Endothelial cell of umbilical vein (primary cell): ENCODE measurements around the gene KIF3A. TPM values are rescaled to one million over a fixed set of nuclear protein-coding genes. Genes with fewer than 3 reads are reported as not detected.

Source experiments
- BruUV-seq: library from RNA; stranded (reverse); fragments of 400-500 nt; replicated peaks from 2 replicates; lab custom pipeline; 2021; lab: Mats Ljungman, UMichigan
- CTCF ChIA-PET: fragments of 300-600, 350-600 bp; sonication (Branson Sonifier 250); formaldehyde crosslinking; loops from one replicate; lab custom pipeline; 2021; ENCODE audit warnings: antibody characterized with exemption, inconsistent platforms; lab: Charles Lee
- POLR2A ChIA-PET: fragments of 300-600, 350-600 bp; sonication (Branson Sonifier 250); formaldehyde crosslinking; loops from one replicate; lab custom pipeline; 2021; ENCODE audit warnings: antibody characterized with exemption, inconsistent platforms; lab: Charles Lee
- DNase-seq: peaks from one replicate; pipeline ENCODE4 v3.0.0-alpha.2; 2011; ENCODE audit warnings: low read depth, low spot score
- FAIRE-seq: peaks from 2 replicates; lab custom pipeline; 2011; peaks lifted over from hg19 to GRCh38; lab: Jason Lieb, UNC
- H2AFZ ChIP-seq: 2 replicates; pipeline ENCODE4 v1.6.0; 2012; ENCODE audit warnings: low read depth, low read length, control low read depth, inconsistent platforms
- H3K27ac ChIP-seq: 2 replicates; pipeline ENCODE4 v1.5.1; 2011; ENCODE audit warnings: low read depth, mild to moderate bottlenecking, control low read depth, low read length, moderate library complexity; ENCODE audit not compliant: insufficient read depth
- H3K27me3 ChIP-seq, 2 experiments: 2 replicates each; pipeline versions ENCODE4 v1.6.0 to v1.6.1; 2011; ENCODE audit warnings: low read length in 2 of 2, mixed read lengths in 1 of 2; ENCODE audit not compliant: control insufficient read depth in 2 of 2, insufficient read depth in 2 of 2
- H3K36me3 ChIP-seq, 2 experiments: 2 replicates in 1 of 2; 3 replicates in 1 of 2; pipeline ENCODE4 v1.5.1; 2011; ENCODE audit warnings: low read length in 2 of 2, mild to moderate bottlenecking in 1 of 2, moderate library complexity in 1 of 2; ENCODE audit not compliant: control insufficient read depth in 2 of 2, insufficient read depth in 2 of 2; ENCODE audit errors: extremely low read depth in 1 of 2
- H3K4me1 ChIP-seq: 3 replicates; pipeline ENCODE4 v1.5.1; 2011; ENCODE audit warnings: mild to moderate bottlenecking, low read length; ENCODE audit not compliant: control insufficient read depth, insufficient read depth; ENCODE audit errors: extremely low read depth
- H3K4me2 ChIP-seq: 2 replicates; pipeline ENCODE4 v1.6.1; 2011; ENCODE audit warnings: low read length, control low read depth, mixed read lengths; ENCODE audit not compliant: insufficient read depth
- H3K4me3 ChIP-seq, 3 experiments: fragments of 200-600 bp in 1 of 3; sonication (generic), shearing (Covaris generic) in 1 of 3; replicated peaks in 1 of 3; 2 replicates each; pipeline ENCODE4 v1.5.1; 2011 to 2016; ENCODE audit warnings: control low read depth in 3 of 3, low read length in 3 of 3, mild to moderate bottlenecking in 2 of 3, inconsistent platforms in 1 of 3, low read depth in 1 of 3, moderate library complexity in 1 of 3; ENCODE audit not compliant: insufficient read depth in 1 of 3
- H3K79me2 ChIP-seq: 2 replicates; pipeline ENCODE4 v1.6.0; 2012; ENCODE audit warnings: low read length, inconsistent platforms; ENCODE audit not compliant: control insufficient read depth, insufficient read depth
- H3K9ac ChIP-seq: replicated peaks from 2 replicates; pipeline ENCODE3; 2011; ENCODE audit warnings: low read length, control low read depth; ENCODE audit not compliant: insufficient read depth; ENCODE audit errors: extremely low read depth
- H3K9me1 ChIP-seq: replicated peaks from 3 replicates; pipeline ENCODE4 v1.6.0; 2011; ENCODE audit warnings: mild to moderate bottlenecking, low read length; ENCODE audit not compliant: control insufficient read depth, insufficient read depth; ENCODE audit errors: extremely low read depth
- H3K9me3 ChIP-seq: replicated peaks from 2 replicates; pipeline ENCODE4 v1.5.1; 2012; ENCODE audit warnings: low read length, inconsistent platforms; ENCODE audit not compliant: control insufficient read depth, insufficient read depth
- H4K20me1 ChIP-seq: replicated peaks from 2 replicates; pipeline ENCODE3; 2011; ENCODE audit warnings: mild to moderate bottlenecking, low read length; ENCODE audit not compliant: control insufficient read depth, insufficient read depth; ENCODE audit errors: extremely low read depth
- CTCF ChIP-seq, 2 donors: IDR thresholded peaks; 1 replicate in 1 of 2; 2 replicates in 1 of 2; pipeline ENCODE4 v1.5.1; 2011; ENCODE audit warnings: low read length in 2 of 2, mild to moderate bottlenecking in 2 of 2, moderate library complexity in 2 of 2, control low read depth in 1 of 2, inconsistent platforms in 1 of 2, low read depth in 1 of 2; ENCODE audit not compliant: insufficient read depth in 1 of 2; ENCODE audit errors: extremely low read depth in 1 of 2
- EZH2 ChIP-seq: IDR thresholded peaks from 2 replicates; pipeline ENCODE4 v1.6.1; 2012; ENCODE audit warnings: borderline replicate concordance, low read depth, mild to moderate bottlenecking, moderate library complexity, low read length, inconsistent platforms; ENCODE audit not compliant: severe bottlenecking
- FOS ChIP-seq: IDR thresholded peaks from 2 replicates; pipeline ENCODE4 v1.6.1; 2011; ENCODE audit warnings: mild to moderate bottlenecking, low read length, moderate library complexity, borderline replicate concordance; ENCODE audit not compliant: insufficient read depth
- MYC ChIP-seq: IDR thresholded peaks from one replicate; pipeline ENCODE4 v1.6.1; 2011; ENCODE audit warnings: mild to moderate bottlenecking, low read depth, low read length
- POLR2A ChIP-seq: IDR thresholded peaks from 2 replicates; pipeline ENCODE4 v1.6.1; 2012; ENCODE audit warnings: low read depth, mild to moderate bottlenecking, control low read depth, low read length
- POLR2AphosphoS5 ChIP-seq: IDR thresholded peaks from 2 replicates; pipeline ENCODE4 v1.6.1; 2012; ENCODE audit warnings: low read depth, mild to moderate bottlenecking, control low read depth, low read length, moderate library complexity; ENCODE audit not compliant: insufficient read depth
- dilution Hi-C: fragments of 300-500 bp; cut with MboI; formaldehyde crosslinking; loops from one replicate; pipeline ENCODE4 v1.15.0; 2019; ENCODE audit warnings: low sequenced_read_pairs; ENCODE audit not compliant: extremely low pct_ligation_motif_present
- intact Hi-C: fragments of 100-400 bp; cut with micrococcal nuclease; formaldehyde crosslinking; loops from one replicate; pipeline ENCODE4 v1.10.0; 2022
- polyA plus RNA-seq, 4 experiments: library from polyadenylated mRNA; depleted of rRNA in 3 of 4; stranded (reverse) in 3 of 4; unstranded in 1 of 4; fragments of >200 nt; gene quantifications; 2 replicates each; pipeline versions ENCODE4 v1.2.1 to v1.2.3, GENCODE V29; 2011 to 2012; ENCODE audit warnings: missing spikeins in 1 of 4
- total RNA-seq: library from RNA; stranded (reverse); gene quantifications from 2 replicates; pipeline ENCODE4 v1.2.3, GENCODE V29; 2021

KIF3A gene
- total and polyA plus RNA-seq, 2 donors (not counting 3 experiments of a cell fraction or from before 2014, with no cell fraction given), result 3.3 to 11.2 TPM

DNA sequence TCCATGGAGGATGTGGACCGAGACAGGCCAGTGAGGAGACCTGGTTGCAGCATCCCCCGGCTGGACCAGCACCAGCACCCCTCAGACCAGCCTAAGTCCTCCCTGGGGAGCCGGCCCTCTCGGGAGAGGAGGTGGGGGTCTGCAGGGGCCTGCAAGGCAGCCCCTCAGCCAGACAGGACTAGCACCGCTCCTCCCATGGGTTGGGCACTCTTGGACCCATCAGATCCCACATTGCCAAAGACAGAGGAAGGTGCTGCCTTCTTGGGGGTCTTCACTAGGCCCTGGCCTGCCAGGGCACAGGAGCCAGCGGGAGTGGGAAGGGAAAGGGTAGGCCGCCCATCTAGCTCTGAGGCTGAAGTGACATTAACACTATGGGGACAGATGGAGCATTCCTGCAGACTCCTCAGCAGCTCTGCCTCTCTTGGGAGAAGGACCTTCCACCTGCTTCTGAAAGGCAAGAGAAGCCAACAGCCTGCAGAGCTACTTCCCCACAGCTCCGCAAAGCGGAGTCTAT lies 72.6 kb downstream of the KIF3A start:
- Histone ChIP-seq H3K9ac (no peak overlapping the region), H3K4me2 (no peak overlapping the region), H3K27me3 (peaks cover 0 to 2% of the 10 kb centered on the region in 2 experiments), H3K79me2 (no peaks in the 10 kb centered on the region), H3K9me1 (no peaks in the 10 kb centered on the region), H2AFZ (no peak overlapping the region), H3K4me3 (no peak overlapping the region), H3K9me3 (no peaks in the 10 kb centered on the region), H4K20me1 (no peaks in the 10 kb centered on the region), H3K36me3 (no peaks in the 10 kb centered on the region), H3K27ac (no peak overlapping the region), H3K4me1 (no peaks in the 10 kb centered on the region)
- DNase-seq, result no peak
- no TSS peak for BruUV-seq
- no peak for FAIRE-seq
- ChIA-PET CTCF (no interaction called here), POLR2A (no interaction called here)
- no peak for TF ChIP-seq POLR2AphosphoS5
- intact Hi-C loops (no loop called here), dilution Hi-C loops (no loop called here)

DNA sequence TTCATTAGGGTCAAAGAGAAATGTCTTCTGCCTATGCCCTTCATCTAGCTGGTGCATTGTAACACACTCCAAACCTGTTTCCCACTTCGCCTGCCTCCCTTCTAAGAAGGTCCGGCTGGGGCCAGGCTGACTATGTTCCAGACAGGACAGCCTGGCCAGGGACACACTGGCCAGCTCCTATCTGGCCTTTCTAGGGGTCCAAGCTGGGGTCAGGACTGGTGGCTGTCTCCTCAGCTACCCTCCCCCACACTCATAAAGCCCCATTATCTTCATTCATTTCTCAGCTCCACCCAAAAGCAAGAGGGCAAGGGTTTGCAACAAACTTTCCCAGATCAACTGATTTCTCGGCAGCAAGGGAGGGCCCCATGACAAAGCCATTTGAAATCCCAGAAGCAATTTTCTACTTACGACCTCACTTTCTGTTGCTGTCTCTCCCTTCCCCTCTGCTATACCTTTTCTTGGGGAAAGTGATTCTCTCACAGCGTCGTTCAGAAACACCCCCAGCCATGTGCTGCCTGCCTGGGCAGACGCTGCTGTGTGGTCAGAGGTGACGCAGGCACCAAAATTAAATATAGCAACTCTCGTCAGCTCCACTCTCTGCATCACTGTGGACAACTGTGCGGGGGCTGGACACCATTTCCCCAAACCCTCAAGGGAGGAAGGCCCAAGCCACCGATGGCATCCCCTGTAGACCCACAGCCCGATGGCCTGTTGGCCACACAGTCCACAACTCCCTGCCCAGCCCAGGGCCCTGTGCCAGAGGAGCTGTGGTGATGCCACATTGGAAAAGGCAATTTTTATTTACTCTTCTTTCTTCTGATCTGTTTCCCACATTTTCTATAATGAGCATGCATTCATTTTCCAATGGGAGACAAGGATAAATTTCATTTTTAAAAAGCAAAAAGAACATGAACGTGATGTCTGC lies 73.3 kb downstream of the KIF3A start:
- BruUV-seq, result no TSS peak
- H3K79me2 ChIP-seq, result no peaks in the 10 kb centered on the region
- no peak overlapping the region for H3K27ac ChIP-seq
- no peaks in the 10 kb centered on the region for H3K4me1 ChIP-seq
- FAIRE-seq (no peak), DNase-seq (no peak)
- no peaks in the 10 kb centered on the region for H4K20me1 ChIP-seq
- POLR2A ChIA-PET, result no interaction called here
- intact Hi-C loops (loop anchor here (1.0 kb wide), 1 partner anchor 12 kb away; no protein-coding TSS in a partner anchor), dilution Hi-C loops (no loop called here)
- no peaks in the 10 kb centered on the region for H3K9me3 ChIP-seq
- no peaks in the 10 kb centered on the region for H3K9me1 ChIP-seq
- H3K27me3 ChIP-seq, result peaks cover 0 to 2% of the 10 kb centered on the region in 2 experiments
- H3K4me3 ChIP-seq, result no peak overlapping the region
- H2AFZ ChIP-seq, result no peak overlapping the region
- CTCF ChIA-PET, result no interaction called here
- TF ChIP-seq EZH2 (no peak), FOS (no peak), MYC (no peak), CTCF (IDR thresholded peaks at IDR 0.05; ENCODE audit: extremely low read depth in 1 of 2, insufficient read depth in 1 of 2, low read depth in 1 of 2, low read length in 2 of 2) (no peak), POLR2A (no peak), POLR2AphosphoS5 (no peak)
- H3K9ac ChIP-seq, result no peak overlapping the region
- no peaks in the 10 kb centered on the region for H3K36me3 ChIP-seq
- H3K4me2 ChIP-seq, result no peak overlapping the region
